ENCODE data around the gene EFL1.

EFL1 gene

DNA sequence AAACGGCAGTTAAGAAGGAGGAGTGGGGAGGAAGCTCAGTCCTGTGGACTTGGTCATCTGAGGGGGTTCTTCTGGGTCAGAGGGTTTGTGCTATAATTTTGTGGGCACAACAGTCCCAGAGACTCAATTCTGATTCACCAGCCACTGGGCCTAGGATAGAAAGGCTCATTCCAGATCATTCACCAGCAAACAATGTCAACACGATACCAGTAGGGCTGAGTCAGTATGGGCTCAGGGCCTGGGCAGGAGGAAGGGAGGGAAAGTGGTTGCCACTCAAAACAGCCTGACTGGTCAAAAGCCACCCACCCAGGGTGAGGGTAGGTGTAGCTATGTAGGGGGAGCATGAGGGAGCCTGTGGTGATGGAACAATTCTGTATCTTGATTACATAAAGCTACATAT, 129.8 kb downstream of the EFL1 start:
- H3K9me3 ChIP-seq (ENCODE audit: control insufficient read depth, low read length): no peaks in the 10 kb centered on the region
- H3K36me3 ChIP-seq (ENCODE audit: control insufficient read depth, insufficient read depth, low read length): no peaks in the 10 kb centered on the region
- no peak overlapping the region for H2AFZ ChIP-seq
- H3K79me2 ChIP-seq: no peaks in the 10 kb centered on the region
- TF ChIP-seq CTCF (IDR thresholded peaks at IDR 0.05): no peak
- no peaks in the 10 kb centered on the region for H3K27me3 ChIP-seq (ENCODE audit: control insufficient read depth, insufficient read depth, low read length)
- no peak overlapping the region for H3K4me3 ChIP-seq (ENCODE audit: low read depth, low read length)
- H3K9ac ChIP-seq: no peak overlapping the region
- H3K4me2 ChIP-seq (ENCODE audit: low read length): no peak overlapping the region
- H3K27ac ChIP-seq: no peak overlapping the region
- no peaks in the 10 kb centered on the region for H3K4me1 ChIP-seq

GRCh38 chr15:82132096-82132495, 130.4 kb downstream of the EFL1 start:
- no peak for TF ChIP-seq CTCF (IDR thresholded peaks at IDR 0.05)
- Histone ChIP-seq H3K9me3 (ENCODE audit: control insufficient read depth, low read length) (no peaks in the 10 kb centered on the region), H3K27ac (no peak overlapping the region), H3K36me3 (ENCODE audit: control insufficient read depth, insufficient read depth, low read length) (no peaks in the 10 kb centered on the region), H2AFZ (no peak overlapping the region), H3K79me2 (no peaks in the 10 kb centered on the region), H3K4me1 (no peaks in the 10 kb centered on the region), H3K27me3 (ENCODE audit: control insufficient read depth, insufficient read depth, low read length) (no peaks in the 10 kb centered on the region), H3K4me3 (ENCODE audit: low read depth, low read length) (no peak overlapping the region), H3K9ac (no peak overlapping the region), H3K4me2 (ENCODE audit: low read length) (no peak overlapping the region)

DNA sequence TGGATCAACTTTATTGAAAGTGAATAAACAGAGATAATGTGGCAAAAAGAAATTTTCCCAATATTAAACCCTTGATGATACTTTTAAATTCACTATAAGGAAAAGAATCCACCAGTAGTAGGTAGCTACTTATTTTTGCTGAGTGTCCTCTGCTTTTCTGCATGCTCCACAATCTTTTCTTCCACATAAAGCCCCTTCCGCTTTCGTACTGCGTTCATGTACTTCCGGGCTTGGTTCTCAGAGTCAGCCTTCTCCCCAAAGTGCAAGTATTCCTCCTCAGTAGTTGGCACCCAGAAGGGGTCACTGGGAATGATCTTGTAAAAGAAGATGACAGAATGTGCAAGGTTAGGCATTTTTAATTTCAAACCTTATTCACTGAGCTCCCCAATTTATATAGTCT, 132.3 kb downstream of the EFL1 start:
- H3K79me2 ChIP-seq: no peaks in the 10 kb centered on the region
- H3K4me2 ChIP-seq (ENCODE audit: low read length): no peak overlapping the region
- H3K4me3 ChIP-seq (ENCODE audit: low read depth, low read length): no peak overlapping the region
- no peak overlapping the region for H3K27ac ChIP-seq
- no peak overlapping the region for H2AFZ ChIP-seq
- no peak overlapping the region for H3K9ac ChIP-seq
- H3K27me3 ChIP-seq (ENCODE audit: control insufficient read depth, insufficient read depth, low read length): no peaks in the 10 kb centered on the region
- no peaks in the 10 kb centered on the region for H3K9me3 ChIP-seq (ENCODE audit: control insufficient read depth, low read length)
- H3K4me1 ChIP-seq: no peaks in the 10 kb centered on the region
- TF ChIP-seq CTCF (IDR thresholded peaks at IDR 0.05): no peak
- no peaks in the 10 kb centered on the region for H3K36me3 ChIP-seq (ENCODE audit: control insufficient read depth, insufficient read depth, low read length)

GRCh38 chr15:82129761-82130160, 132.8 kb downstream of the EFL1 start:
- Histone ChIP-seq H3K79me2 (no peaks in the 10 kb centered on the region), H3K4me1 (no peaks in the 10 kb centered on the region), H3K27ac (no peak overlapping the region), H3K4me2 (ENCODE audit: low read length) (no peak overlapping the region), H3K4me3 (ENCODE audit: low read depth, low read length) (no peak overlapping the region), H3K9me3 (ENCODE audit: control insufficient read depth, low read length) (no peaks in the 10 kb centered on the region), H3K9ac (no peak overlapping the region), H2AFZ (no peak overlapping the region), H3K36me3 (ENCODE audit: control insufficient read depth, insufficient read depth, low read length) (no peaks in the 10 kb centered on the region), H3K27me3 (ENCODE audit: control insufficient read depth, insufficient read depth, low read length) (no peaks in the 10 kb centered on the region)
- TF ChIP-seq CTCF (IDR thresholded peaks at IDR 0.05): no peak

DNA sequence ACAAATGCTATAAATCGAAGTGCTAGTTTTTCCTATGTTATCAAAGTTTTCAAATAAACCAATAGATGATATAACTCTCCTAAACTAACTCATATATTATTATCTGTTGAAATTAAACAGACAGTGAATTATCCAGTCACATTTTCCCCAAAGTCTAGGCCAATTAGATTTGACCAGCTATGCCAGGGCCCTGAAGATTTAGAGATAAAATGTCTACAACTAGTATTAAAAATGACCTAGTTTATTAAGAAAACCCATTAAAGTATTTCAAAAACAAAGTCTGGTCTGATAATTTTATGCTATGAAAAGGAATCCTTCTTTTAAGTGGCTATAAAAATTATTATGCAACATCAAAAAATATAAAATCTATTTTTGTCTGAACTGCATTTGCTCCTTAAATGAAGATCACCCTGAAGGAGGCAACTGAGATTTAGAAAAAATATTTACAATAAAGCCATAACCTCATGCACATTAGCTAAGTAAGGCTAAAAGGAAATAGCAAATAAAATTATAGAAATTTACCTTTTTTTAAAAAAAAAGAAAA, 133.3 kb downstream of the EFL1 start:
- no peaks in the 10 kb centered on the region for H3K9me3 ChIP-seq (ENCODE audit: control insufficient read depth, low read length)
- H3K4me1 ChIP-seq: no peaks in the 10 kb centered on the region
- H3K4me2 ChIP-seq (ENCODE audit: low read length): no peak overlapping the region
- H3K27me3 ChIP-seq (ENCODE audit: control insufficient read depth, insufficient read depth, low read length): no peaks in the 10 kb centered on the region
- no peak overlapping the region for H2AFZ ChIP-seq
- H3K36me3 ChIP-seq (ENCODE audit: control insufficient read depth, insufficient read depth, low read length): no peaks in the 10 kb centered on the region
- no peaks in the 10 kb centered on the region for H3K79me2 ChIP-seq
- no peak overlapping the region for H3K4me3 ChIP-seq (ENCODE audit: low read depth, low read length)
- no peak overlapping the region for H3K27ac ChIP-seq
- H3K9ac ChIP-seq: no peak overlapping the region
- no peak for TF ChIP-seq CTCF (IDR thresholded peaks at IDR 0.05)
